C4-2B (cell line): ENCODE data around the gene CARS1.

Experiments
- H3K27ac ChIP-seq: fragments of 450-650 bp; 2 replicates; pipeline ENCODE4 v1.5.1; 2017
- ZFX ChIP-seq: fragments of 450-650 bp; IDR thresholded peaks from 2 replicates; pipeline ENCODE4 v1.6.1; 2017
- TF ChIP-seq, protein P1 (sequence below): fragments of 450-650 bp; conservative IDR thresholded peaks from 2 replicates; pipeline ENCODE4 v1.5.1; 2017; ENCODE audit warnings: mild to moderate bottlenecking

CARS1 gene

DNA sequence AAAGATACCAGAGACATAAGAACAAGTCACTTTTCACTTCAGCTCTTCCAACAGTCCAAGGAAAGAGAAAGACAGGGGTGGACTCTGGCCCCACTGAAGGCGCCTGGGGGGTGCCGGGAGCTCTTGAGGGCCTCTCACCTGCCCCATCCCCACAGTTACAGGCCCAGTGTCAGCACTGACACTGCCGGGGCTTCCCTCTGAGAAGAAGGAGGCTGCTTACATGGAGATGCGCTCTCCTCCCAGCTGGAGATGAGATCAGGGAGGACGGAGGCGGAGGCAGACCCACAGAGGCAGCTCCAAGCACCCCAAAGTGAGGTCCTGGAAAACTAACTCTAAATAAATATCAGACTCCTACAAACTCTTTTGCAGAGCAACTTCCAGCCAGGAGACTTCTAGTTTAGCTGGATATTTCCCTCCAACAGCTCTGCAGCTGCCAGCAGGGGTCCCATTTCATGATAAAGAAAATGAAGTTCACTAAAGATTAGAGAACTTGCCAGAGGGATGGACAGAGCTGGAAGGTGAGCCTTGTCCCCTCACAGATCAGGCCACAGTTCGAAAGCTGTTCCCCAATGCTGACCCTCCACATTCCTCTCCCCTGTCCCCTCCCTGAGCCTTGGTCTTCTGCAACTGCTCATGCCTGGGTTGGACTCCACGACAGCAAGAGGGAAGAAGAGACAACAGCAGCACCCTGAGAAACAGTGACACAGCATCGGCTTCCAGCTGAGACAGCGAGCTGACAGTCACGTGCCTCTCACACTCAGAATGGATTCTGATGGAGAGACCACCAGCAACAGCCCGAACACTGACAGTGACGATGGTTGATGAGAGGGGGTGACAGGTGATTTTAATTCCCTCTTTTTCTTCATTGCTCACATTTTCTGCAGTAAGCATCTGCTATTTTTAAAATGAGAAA, 5.8 kb downstream of the CARS1 start:
- TF ChIP-seq, protein P1, sequence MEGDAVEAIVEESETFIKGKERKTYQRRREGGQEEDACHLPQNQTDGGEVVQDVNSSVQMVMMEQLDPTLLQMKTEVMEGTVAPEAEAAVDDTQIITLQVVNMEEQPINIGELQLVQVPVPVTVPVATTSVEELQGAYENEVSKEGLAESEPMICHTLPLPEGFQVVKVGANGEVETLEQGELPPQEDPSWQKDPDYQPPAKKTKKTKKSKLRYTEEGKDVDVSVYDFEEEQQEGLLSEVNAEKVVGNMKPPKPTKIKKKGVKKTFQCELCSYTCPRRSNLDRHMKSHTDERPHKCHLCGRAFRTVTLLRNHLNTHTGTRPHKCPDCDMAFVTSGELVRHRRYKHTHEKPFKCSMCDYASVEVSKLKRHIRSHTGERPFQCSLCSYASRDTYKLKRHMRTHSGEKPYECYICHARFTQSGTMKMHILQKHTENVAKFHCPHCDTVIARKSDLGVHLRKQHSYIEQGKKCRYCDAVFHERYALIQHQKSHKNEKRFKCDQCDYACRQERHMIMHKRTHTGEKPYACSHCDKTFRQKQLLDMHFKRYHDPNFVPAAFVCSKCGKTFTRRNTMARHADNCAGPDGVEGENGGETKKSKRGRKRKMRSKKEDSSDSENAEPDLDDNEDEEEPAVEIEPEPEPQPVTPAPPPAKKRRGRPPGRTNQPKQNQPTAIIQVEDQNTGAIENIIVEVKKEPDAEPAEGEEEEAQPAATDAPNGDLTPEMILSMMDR = no peak
- no peak for TF ChIP-seq ZFX
- no peak overlapping the region for H3K27ac ChIP-seq

- no peak overlapping the region for H3K27ac ChIP-seq
- TF ChIP-seq, protein P1 = no peak
- no peak for TF ChIP-seq ZFX
These were observed 6.6 kb downstream of the CARS1 start for GRCh38 chr11:3050386-3051195.

DNA sequence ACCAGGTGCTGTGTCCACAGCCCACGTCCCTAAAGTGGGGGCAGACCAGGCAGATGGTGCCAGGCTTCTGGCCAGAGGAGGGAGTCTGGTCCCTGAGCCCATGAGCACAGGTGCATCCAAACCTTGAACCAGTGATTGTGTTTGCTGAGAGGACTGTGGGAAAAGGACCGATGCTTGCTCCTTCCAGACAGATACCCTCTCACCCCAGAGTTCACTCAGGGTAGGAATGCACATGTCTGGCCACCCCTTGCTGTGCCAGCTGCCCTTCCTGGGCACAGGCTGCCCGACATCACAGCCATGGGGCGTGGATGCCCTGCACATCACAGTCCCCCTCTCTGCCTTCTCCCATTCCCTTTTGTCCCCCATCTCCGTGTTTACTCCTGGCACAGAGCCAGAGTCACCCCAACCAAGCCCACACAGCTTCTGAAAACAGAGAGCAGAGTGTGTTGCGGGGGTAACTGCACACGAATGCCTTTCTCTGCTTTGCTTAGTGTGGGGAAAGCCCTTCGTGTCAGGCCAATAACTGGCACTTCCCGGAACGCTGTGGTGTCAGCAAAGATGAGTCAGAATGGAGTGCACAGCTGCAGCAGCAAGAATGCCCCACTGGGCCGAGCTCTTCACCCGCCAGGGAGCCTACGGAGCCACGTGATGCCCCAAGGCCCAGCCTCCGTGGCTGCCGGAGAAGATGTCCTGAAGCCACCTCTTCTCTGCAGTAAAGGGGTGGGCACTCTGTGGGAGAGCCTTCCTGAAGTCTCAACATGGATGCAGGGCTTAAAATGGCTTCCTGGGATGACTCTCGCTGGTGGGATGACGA, 7.6 kb downstream of the CARS1 start:
- TF ChIP-seq ZFX = no peak
- TF ChIP-seq, protein P1 = no peak
- no peak overlapping the region; the same call in 1 of the 2 replicates for H3K27ac ChIP-seq

DNA sequence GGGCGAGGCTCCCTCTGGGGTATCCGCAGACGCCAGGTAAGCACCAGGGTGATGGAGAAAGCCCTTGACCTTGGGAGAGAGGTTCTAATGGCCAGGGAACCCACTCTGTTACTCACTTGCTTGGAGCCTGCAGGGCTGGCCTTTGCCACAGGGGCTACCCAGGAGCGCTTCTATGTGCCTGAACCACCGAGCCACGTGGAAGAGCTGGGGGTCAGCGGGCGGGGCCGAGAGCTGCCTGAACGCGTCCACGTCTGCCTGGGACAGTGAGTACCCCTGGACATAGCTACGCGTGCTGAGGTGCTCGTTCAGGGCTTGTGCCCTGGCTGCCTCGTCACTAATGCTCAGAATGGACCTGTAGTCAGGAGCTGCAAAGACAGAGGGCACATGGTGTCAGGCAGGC, 9.6 kb downstream of the CARS1 start:
- no peak for TF ChIP-seq ZFX
- TF ChIP-seq, protein P1 = no peak
- no peak overlapping the region for H3K27ac ChIP-seq

GRCh38 chr11:3046641-3047040, 10.6 kb downstream of the CARS1 start:
- H3K27ac ChIP-seq = no peak overlapping the region
- TF ChIP-seq, protein P1 = no peak

DNA sequence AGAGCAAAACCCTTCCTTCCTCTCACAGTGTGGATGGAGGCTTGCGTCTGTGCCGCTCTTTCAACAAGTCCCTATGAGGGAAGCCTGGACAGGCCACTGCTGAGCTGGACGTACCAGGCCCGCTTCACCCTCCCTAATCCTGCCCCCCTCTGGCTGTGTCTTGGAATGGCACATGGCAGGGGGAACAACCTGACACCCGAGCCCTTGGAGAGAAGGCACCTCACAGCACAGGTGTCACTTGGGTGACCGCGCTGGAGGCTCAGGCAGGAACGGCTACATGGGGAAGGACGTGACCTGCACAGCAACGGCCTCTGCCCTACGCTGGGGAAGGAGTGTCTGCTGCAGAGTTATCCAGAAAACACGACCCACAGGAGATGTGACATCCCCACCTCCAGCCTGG, 11.0 kb downstream of the CARS1 start:
- TF ChIP-seq, protein P1 = no peak; the same call in 1 of the 2 replicates
- no peak for TF ChIP-seq ZFX
- H3K27ac ChIP-seq = no peak overlapping the region
